ENCODE measurements around the gene ACYP2.
"Not testable (repeated sequence)": the region's sequence is repeated elsewhere in the genome, so short reads cannot be mapped to it uniquely, and the experiment has no call there.

- TF ChIP-seq POLR2A (IDR thresholded peaks at IDR 0.05; ENCODE audit: low read length); GATA1 (IDR thresholded peaks at IDR 0.05; ENCODE audit: low read depth, low read length): not testable (repeated sequence)
These were observed 1.2 kb downstream of the ACYP2 start for GRCh38 chr2:54116598-54116997.
